HEK293 (cell line): ENCODE results near the gene AGO4.
A peak's percentile ranks its signal among the peaks of the same experiment; 100 is the strongest.

ENCODE experiments used
- KLF16 ChIP-seq: fragments of 450-650 bp; formaldehyde crosslinking; IDR thresholded peaks from 2 replicates; pipeline ENCODE4 v1.5.1; 2017; ENCODE audit warnings: missing biosample characterization, missing genetic modification characterization
- KLF9 ChIP-seq: fragments of 450-650 bp; formaldehyde crosslinking; IDR thresholded peaks from 2 replicates; pipeline ENCODE4 v1.5.1; 2016; ENCODE audit warnings: missing biosample characterization, missing genetic modification characterization, low read depth
- OSR2 ChIP-seq: fragments of 450-650 bp; formaldehyde crosslinking; IDR thresholded peaks from 2 replicates; pipeline ENCODE4 v1.5.1; 2016; ENCODE audit warnings: missing biosample characterization, missing genetic modification characterization
- PRDM10 ChIP-seq: fragments of 450-650 bp; formaldehyde crosslinking; IDR thresholded peaks from 2 replicates; pipeline ENCODE4 v1.5.1; 2016; ENCODE audit warnings: missing biosample characterization, missing genetic modification characterization
- REPIN1 ChIP-seq: fragments of 450-650 bp; formaldehyde crosslinking; IDR thresholded peaks from 2 replicates; pipeline ENCODE4 v1.5.1; 2017; ENCODE audit warnings: missing biosample characterization, missing genetic modification characterization, low read depth
- SCRT1 ChIP-seq: fragments of 450-650 bp; formaldehyde crosslinking; IDR thresholded peaks from 2 replicates; pipeline ENCODE4 v1.5.1; 2016; ENCODE audit warnings: missing biosample characterization, missing genetic modification characterization, borderline replicate concordance
- SP2 ChIP-seq: fragments of 450-650 bp; formaldehyde crosslinking; IDR thresholded peaks from 2 replicates; pipeline ENCODE4 v1.5.1; 2016; ENCODE audit warnings: missing biosample characterization, missing genetic modification characterization
- ZBTB21 ChIP-seq: fragments of 450-650 bp; formaldehyde crosslinking; IDR thresholded peaks from 2 replicates; pipeline ENCODE4 v1.5.1; 2017; ENCODE audit warnings: missing biosample characterization, missing genetic modification characterization
- ZEB2 ChIP-seq: fragments of 450-650 bp; formaldehyde crosslinking; IDR thresholded peaks from 2 replicates; pipeline ENCODE4 v1.5.1; 2016; ENCODE audit warnings: missing biosample characterization, missing genetic modification characterization
- ZFHX2 ChIP-seq: fragments of 450-650 bp; formaldehyde crosslinking; conservative IDR thresholded peaks from 2 replicates; pipeline ENCODE4 v1.5.1; 2016; ENCODE audit warnings: missing biosample characterization, missing genetic modification characterization
- ZFP69B ChIP-seq: fragments of 450-650 bp; formaldehyde crosslinking; IDR thresholded peaks from 2 replicates; pipeline ENCODE4 v1.5.1; 2016; ENCODE audit warnings: missing biosample characterization, missing genetic modification characterization
- ZNF133 ChIP-seq: fragments of 450-650 bp; formaldehyde crosslinking; IDR thresholded peaks from 2 replicates; pipeline ENCODE4 v1.5.1; 2016; ENCODE audit warnings: missing biosample characterization, missing genetic modification characterization
- ZNF140 ChIP-seq: fragments of 450-650 bp; formaldehyde crosslinking; IDR thresholded peaks from 2 replicates; pipeline ENCODE4 v1.5.1; 2016; ENCODE audit warnings: missing biosample characterization, missing genetic modification characterization
- ZNF148 ChIP-seq: fragments of 450-650 bp; formaldehyde crosslinking; IDR thresholded peaks from 2 replicates; pipeline ENCODE4 v1.5.0; 2017; ENCODE audit warnings: missing biosample characterization, missing genetic modification characterization, borderline replicate concordance
- ZNF169 ChIP-seq: fragments of 450-650 bp; formaldehyde crosslinking; IDR thresholded peaks from 2 replicates; pipeline ENCODE4 v1.5.1; 2016; ENCODE audit warnings: missing biosample characterization, missing genetic modification characterization
- ZNF2 ChIP-seq: fragments of 450-650 bp; formaldehyde crosslinking; IDR thresholded peaks from 2 replicates; pipeline ENCODE4 v1.5.1; 2016; ENCODE audit warnings: missing biosample characterization, missing genetic modification characterization
- ZNF211 ChIP-seq: fragments of 450-650 bp; formaldehyde crosslinking; IDR thresholded peaks from 2 replicates; pipeline ENCODE4 v1.5.1; 2016; ENCODE audit warnings: low read depth, missing biosample characterization, missing genetic modification characterization
- ZNF341 ChIP-seq: fragments of 450-650 bp; formaldehyde crosslinking; IDR thresholded peaks from 2 replicates; pipeline ENCODE4; 2016; ENCODE audit warnings: low read depth, missing biosample characterization, missing genetic modification characterization
- ZNF404 ChIP-seq: fragments of 450-650 bp; formaldehyde crosslinking; IDR thresholded peaks from 2 replicates; pipeline ENCODE4 v1.5.1; 2017; ENCODE audit warnings: missing biosample characterization, missing genetic modification characterization
- ZNF423 ChIP-seq: fragments of 450-650 bp; formaldehyde crosslinking; IDR thresholded peaks from 2 replicates; pipeline ENCODE4 v1.5.1; 2016; ENCODE audit warnings: missing biosample characterization, missing genetic modification characterization
- ZNF510 ChIP-seq: fragments of 450-650 bp; formaldehyde crosslinking; IDR thresholded peaks from 2 replicates; pipeline ENCODE4 v1.5.1; 2018; ENCODE audit warnings: mild to moderate bottlenecking, missing genetic modification characterization, missing biosample characterization; ENCODE audit not compliant: insufficient replicate concordance
- ZNF558 ChIP-seq: fragments of 450-650 bp; formaldehyde crosslinking; IDR thresholded peaks from 2 replicates; pipeline ENCODE4 v1.5.1; 2016; ENCODE audit warnings: missing biosample characterization, missing genetic modification characterization
- ZNF585B ChIP-seq: fragments of 450-650 bp; formaldehyde crosslinking; IDR thresholded peaks from 2 replicates; pipeline ENCODE4 v1.5.1; 2016; ENCODE audit warnings: missing biosample characterization, missing genetic modification characterization
- ZNF610 ChIP-seq: fragments of 450-650 bp; formaldehyde crosslinking; IDR thresholded peaks from 2 replicates; pipeline ENCODE4 v1.5.1; 2016; ENCODE audit warnings: missing biosample characterization, missing genetic modification characterization, borderline replicate concordance
- ZNF658 ChIP-seq: fragments of 450-650 bp; formaldehyde crosslinking; IDR thresholded peaks from 2 replicates; pipeline ENCODE4; 2016; ENCODE audit warnings: missing biosample characterization, missing genetic modification characterization
- ZNF664 ChIP-seq: fragments of 450-650 bp; formaldehyde crosslinking; IDR thresholded peaks from 2 replicates; pipeline ENCODE4 v1.5.1; 2016; ENCODE audit warnings: missing biosample characterization, missing genetic modification characterization
- ZNF692 ChIP-seq: fragments of 450-650 bp; formaldehyde crosslinking; IDR thresholded peaks from 2 replicates; pipeline ENCODE4 v1.5.1; 2016; ENCODE audit warnings: missing biosample characterization, missing genetic modification characterization
- TF ChIP-seq, protein P1 (sequence below): fragments of 450-650 bp; formaldehyde crosslinking; optimal IDR thresholded peaks from 2 replicates; pipeline ENCODE3; 2016; ENCODE audit warnings: missing biosample characterization, mild to moderate bottlenecking, missing genetic modification characterization
- TF ChIP-seq, protein P2 (sequence below): fragments of 450-650 bp; formaldehyde crosslinking; IDR thresholded peaks from 2 replicates; pipeline ENCODE4 v1.5.1; 2016; ENCODE audit warnings: missing biosample characterization, missing genetic modification characterization

Gene AGO4

DNA sequence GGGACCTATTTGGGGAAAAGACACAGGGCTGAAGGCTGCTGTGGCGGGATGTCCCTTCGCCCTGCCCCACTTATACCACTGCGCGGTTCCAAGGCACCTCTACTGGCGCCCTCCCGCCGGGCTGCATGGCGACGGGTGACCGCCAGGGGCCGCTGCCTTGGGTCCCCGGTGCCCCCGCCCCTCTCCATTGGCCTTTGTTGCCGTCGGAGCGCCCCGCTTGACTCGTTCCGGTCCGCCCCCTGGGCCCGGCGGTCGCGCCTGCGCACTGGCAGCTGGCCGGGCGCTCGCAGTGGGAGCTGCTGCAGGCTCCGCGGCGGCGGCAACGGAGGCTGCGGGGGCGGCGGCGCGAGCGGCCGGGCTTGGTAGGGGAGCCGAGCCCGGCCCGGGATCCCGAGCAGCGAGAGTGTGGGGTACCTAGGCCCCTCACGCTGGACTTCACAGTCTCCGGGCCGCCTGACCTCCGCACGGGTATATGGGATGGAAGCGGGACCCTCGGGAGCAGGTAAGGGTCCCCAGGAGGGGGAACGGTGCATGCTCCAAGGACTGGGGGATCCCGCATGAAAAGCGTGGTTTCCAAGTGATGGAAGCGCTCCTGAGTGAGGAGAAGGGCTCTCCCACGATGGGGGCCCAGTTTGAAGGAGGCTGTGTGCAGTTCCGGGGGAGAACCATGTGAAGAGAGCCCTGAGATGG is 75.3 kb downstream of the AGO4 start, which contains the start of gene AGO1 (continued):
- TF ChIP-seq ZNF133 (tag by site-specific recombination) (peak; percentile 98), ZNF169 (tag by site-specific recombination) (no peak), ZNF585B (tag by site-specific recombination) (no peak), ZNF664 (no peak), ZNF558 (tag by site-specific recombination) (no peak), ZNF140 (tag by site-specific recombination) (no peak), ZNF341 (tag by site-specific recombination) (peak; percentile 63), ZNF2 (tag by site-specific recombination) (peak; percentile 55; the same call in 1 of the 2 replicates), ZNF610 (tag by site-specific recombination) (peak; percentile 78; the same call in 1 of the 2 replicates), ZFP69B (tag by site-specific recombination) (peak; percentile 58; the same call in 1 of the 2 replicates), SP2 (peak; percentile 70), OSR2 (no peak), ZNF423 (tag by site-specific recombination) (peak; percentile 65; the same call in 1 of the 2 replicates), ZFHX2 (tag by site-specific recombination) (no peak), KLF16 (peak; percentile 89), ZNF148 (tag by site-specific recombination) (no peak), PRDM10 (tag by site-specific recombination) (peak; percentile 51; the same call in 1 of the 2 replicates), ZEB2 (tag by site-specific recombination) (peak; percentile 85), ZNF211 (tag by site-specific recombination) (no peak), REPIN1 (tag by site-specific recombination) (no peak), ZNF692 (tag by site-specific recombination) (0 out of 2 replicates have a peak, but pooled peaks have one; percentile 63), KLF9 (tag by site-specific recombination) (peak; percentile 86), ZBTB21 (tag by site-specific recombination) (peak; percentile 16; the same call in 1 of the 2 replicates), ZNF404 (tag by site-specific recombination) (no peak), ZNF510 (no peak), ZNF658 (tag by site-specific recombination) (no peak), SCRT1 (tag by site-specific recombination) (no peak)
- TF ChIP-seq, protein P1, sequence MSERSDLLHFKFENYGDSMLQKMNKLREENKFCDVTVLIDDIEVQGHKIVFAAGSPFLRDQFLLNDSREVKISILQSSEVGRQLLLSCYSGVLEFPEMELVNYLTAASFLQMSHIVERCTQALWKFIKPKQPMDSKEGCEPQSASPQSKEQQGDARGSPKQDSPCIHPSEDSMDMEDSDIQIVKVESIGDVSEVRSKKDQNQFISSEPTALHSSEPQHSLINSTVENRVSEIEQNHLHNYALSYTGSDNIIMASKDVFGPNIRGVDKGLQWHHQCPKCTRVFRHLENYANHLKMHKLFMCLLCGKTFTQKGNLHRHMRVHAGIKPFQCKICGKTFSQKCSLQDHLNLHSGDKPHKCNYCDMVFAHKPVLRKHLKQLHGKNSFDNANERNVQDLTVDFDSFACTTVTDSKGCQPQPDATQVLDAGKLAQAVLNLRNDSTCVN (tag by site-specific recombination): peak; percentile 53
- TF ChIP-seq, protein P2, sequence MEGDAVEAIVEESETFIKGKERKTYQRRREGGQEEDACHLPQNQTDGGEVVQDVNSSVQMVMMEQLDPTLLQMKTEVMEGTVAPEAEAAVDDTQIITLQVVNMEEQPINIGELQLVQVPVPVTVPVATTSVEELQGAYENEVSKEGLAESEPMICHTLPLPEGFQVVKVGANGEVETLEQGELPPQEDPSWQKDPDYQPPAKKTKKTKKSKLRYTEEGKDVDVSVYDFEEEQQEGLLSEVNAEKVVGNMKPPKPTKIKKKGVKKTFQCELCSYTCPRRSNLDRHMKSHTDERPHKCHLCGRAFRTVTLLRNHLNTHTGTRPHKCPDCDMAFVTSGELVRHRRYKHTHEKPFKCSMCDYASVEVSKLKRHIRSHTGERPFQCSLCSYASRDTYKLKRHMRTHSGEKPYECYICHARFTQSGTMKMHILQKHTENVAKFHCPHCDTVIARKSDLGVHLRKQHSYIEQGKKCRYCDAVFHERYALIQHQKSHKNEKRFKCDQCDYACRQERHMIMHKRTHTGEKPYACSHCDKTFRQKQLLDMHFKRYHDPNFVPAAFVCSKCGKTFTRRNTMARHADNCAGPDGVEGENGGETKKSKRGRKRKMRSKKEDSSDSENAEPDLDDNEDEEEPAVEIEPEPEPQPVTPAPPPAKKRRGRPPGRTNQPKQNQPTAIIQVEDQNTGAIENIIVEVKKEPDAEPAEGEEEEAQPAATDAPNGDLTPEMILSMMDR: peak; percentile 97
